Psoas muscle (tissue), 8 donors: Measurements from ENCODE around the gene LMX1A. TPM values are rescaled to one million over a fixed set of nuclear protein-coding genes. Genes with fewer than 3 reads are reported as not detected.

Experiments used
- ATAC-seq, 4 donors: fragments of 200-7000 bp; cut with Tn5 transposase; one replicate each; pipeline ENCODE4 v1.9.1; 2020; ENCODE audit warnings: moderate library complexity in 3 of 4, mild to moderate bottlenecking in 2 of 4
- DNase-seq, 2 donors: peaks; one replicate each; pipeline ENCODE4 v3.0.0-alpha.2; 2020
- H3K27ac ChIP-seq: fragments of 200-600 bp; one replicate; pipeline ENCODE4 v1.8.0; 2022
- H3K27me3 ChIP-seq, 3 donors: fragments of 200-600 bp in 1 of 3; one replicate each; pipeline versions ENCODE4 v1.6.1 to v1.8.0; 2013 to 2022; ENCODE audit warnings: low read length in 2 of 3, mild to moderate bottlenecking in 2 of 3, moderate library complexity in 1 of 3; ENCODE audit not compliant: insufficient read depth in 3 of 3
- H3K36me3 ChIP-seq, 2 donors: fragments of 200-600 bp in 1 of 2; one replicate each; pipeline versions ENCODE4 v1.6.1 to v1.8.0; 2013 to 2022; ENCODE audit warnings: low read depth in 1 of 2, mild to moderate bottlenecking in 1 of 2, moderate library complexity in 1 of 2; ENCODE audit not compliant: insufficient read depth in 1 of 2
- H3K4me1 ChIP-seq: fragments of 200-600 bp; one replicate; pipeline ENCODE4 v1.8.0; 2022
- H3K4me3 ChIP-seq: fragments of 200-600 bp; one replicate; pipeline ENCODE4 v1.8.0; 2022; ENCODE audit warnings: mild to moderate bottlenecking
- H3K9me3 ChIP-seq: fragments of 200-600 bp; one replicate; pipeline ENCODE4 v1.8.0; 2022
- CTCF ChIP-seq: fragments of 200-600 bp; IDR thresholded peaks from one replicate; pipeline ENCODE4 v1.8.0; 2022; ENCODE audit warnings: antibody characterized with exemption
- WGBS, 3 donors: extraction: QIAGEN DNeasy Blood & Tissue Kit; methylation state at CpG; one replicate each; pipeline versions ENCODE4 v1.1.6 to v1.1.7; 2013; 5-methylcytosine and 5-hydroxymethylcytosine counted together
- intact Hi-C, 2 donors: fragments of 100-400 bp; cut with DNase I; formaldehyde crosslinking; loops; one replicate each; pipeline versions ENCODE4 v1.11.0 to v1.14.2; 2022
- polyA plus RNA-seq, 3 donors: library from polyadenylated mRNA; stranded (reverse); fragments of 200-250 nt; gene quantifications; one replicate each; pipeline ENCODE4 v1.2.3, GENCODE V29; 2013
- total RNA-seq, 4 donors: library from RNA; stranded (reverse); fragmentation: NEBNext Ultra II Directional in 2 of 4; extraction: Animal tissue kit (Norgen Biotek cat#: 25700) in 2 of 4; gene quantifications; one replicate each; pipeline versions ENCODE4 v1.2.1 to v1.2.4, GENCODE V29; 2021 to 2023
- donor health status: healthy with polysubstance abuse.
- donor health status: DM: no; HTN: no; CAD: no; lungs with moderate emphysema.
- donor health status: Bipolar disorder and iron deficiency.
- donor health status: healthy.
- donor health status: DM: yes; HTN: yes; CAD: no.
- donor health status: DM: no; HTN: no; CAD: no.
- donor health status: DM: no; HTN: no; CAD: no.
- donor health status: DM: yes; HTN: yes; CAD: no.

LMX1A gene
- total and polyA plus RNA-seq, 7 donors, result 0.04 to 0.36 (median 0.16) TPM; not detected in 3

DNA sequence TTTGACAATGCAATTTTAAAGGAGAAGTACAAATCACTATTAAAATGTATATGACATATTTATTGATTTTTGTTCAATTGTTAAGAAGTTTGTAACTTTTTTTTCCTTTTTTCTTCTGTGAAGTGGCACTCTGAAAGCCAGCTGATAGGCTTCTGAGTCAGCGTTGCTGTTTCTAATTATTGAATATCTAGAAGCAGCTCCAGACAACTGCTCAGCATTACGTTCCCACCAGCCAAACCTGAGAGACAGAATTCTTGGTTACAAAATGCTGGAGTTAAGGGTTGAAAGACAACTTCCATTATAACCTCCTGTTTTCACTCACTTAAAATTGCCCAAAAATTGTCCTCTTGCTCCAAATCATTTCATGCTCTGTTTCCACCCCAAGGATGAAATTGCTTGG is 31.4 kb upstream of the LMX1A start:
- Histone ChIP-seq H3K27ac (no peak overlapping the region), H3K4me3 (no peak overlapping the region), H3K36me3 (no peaks in the 10 kb centered on the region), H3K4me1 (peaks cover 9% of the 10 kb centered on the region), H3K9me3 (no peaks in the 10 kb centered on the region), H3K27me3 (no peaks in the 10 kb centered on the region)
- no peak for TF ChIP-seq CTCF
- intact Hi-C loops, result no loop called here
- ATAC-seq (no peak), DNase-seq (no peak)
- WGBS, 3 donors, result 35 to 55% (median 52%) methylated on average over 2 of the region's 2 CpGs

GRCh38 chr1:165387505-165387904 is 31.0 kb upstream of the LMX1A start:
- DNase-seq (no peak), ATAC-seq (no peak)
- H3K4me3 ChIP-seq, result no peak overlapping the region
- H3K27ac ChIP-seq, result no peak overlapping the region
- H3K9me3 ChIP-seq, result no peaks in the 10 kb centered on the region
- H3K36me3 ChIP-seq, result no peaks in the 10 kb centered on the region
- TF ChIP-seq CTCF, result no peak
- whole genome bisulfite sequencing, 3 donors, result 56 to 73% (median 69%) methylated on average over 2 of the region's 2 CpGs
- no peaks in the 10 kb centered on the region for H3K27me3 ChIP-seq
- peaks cover 9% of the 10 kb centered on the region for H3K4me1 ChIP-seq
- intact Hi-C loops, result no loop called here

GRCh38 chr1:165383599-165384405 is 27.3 kb upstream of the LMX1A start:
- Histone ChIP-seq H3K9me3 (no peaks in the 10 kb centered on the region), H3K4me1 (peaks cover 9% of the 10 kb centered on the region), H3K36me3 (no peaks in the 10 kb centered on the region), H3K27me3 (no peaks in the 10 kb centered on the region), H3K27ac (peak overlapping the region; percentile 80), H3K4me3 (no peak overlapping the region)
- TF ChIP-seq CTCF, result no peak
- DNase-seq (no peak), ATAC-seq (peak in 1 of 4 donors; percentile 8)
- intact Hi-C loops, result loop anchor here in 1 of 2 donors (5.0 kb wide), 1 partner anchor 528 kb away; no protein-coding TSS in a partner anchor
- WGBS, 3 donors, result 21 to 38% (median 35%) methylated on average over 5 of the region's 5 CpGs

GRCh38 chr1:165383067-165383466 is 26.6 kb upstream of the LMX1A start:
- no peaks in the 10 kb centered on the region for H3K9me3 ChIP-seq
- peaks cover 9% of the 10 kb centered on the region for H3K4me1 ChIP-seq
- 28 to 35% (median 29%) methylated on average over 6 of the region's 6 CpGs for WGBS, 3 donors
- H3K36me3 ChIP-seq, result no peaks in the 10 kb centered on the region
- H3K27ac ChIP-seq, result peak overlapping the region; percentile 80
- peak; percentile 98 to 99 (median 99) for ATAC-seq
- intact Hi-C loops, result loop anchor here in 1 of 2 donors (5.0 kb wide), 1 partner anchor 529 kb away; no protein-coding TSS in a partner anchor
- no peak for TF ChIP-seq CTCF
- no peaks in the 10 kb centered on the region for H3K27me3 ChIP-seq
- H3K4me3 ChIP-seq, result no peak overlapping the region
- DNase-seq, result peak; percentile 79 to 92
